CD4-positive, alpha-beta T cell treated with Interleukin-6 for 4 hours (primary cell): ENCODE measurements around the gene VCX3A.
"Not testable (repeated sequence)": the region's sequence is repeated elsewhere in the genome, so short reads cannot be mapped to it uniquely, and the experiment has no call there.

ENCODE experiments used
- DNase-seq: peaks from one replicate; pipeline ENCODE4 v3.0.0-alpha.2; 2020; ENCODE audit warnings: mixed read lengths

VCX3A gene

DNA sequence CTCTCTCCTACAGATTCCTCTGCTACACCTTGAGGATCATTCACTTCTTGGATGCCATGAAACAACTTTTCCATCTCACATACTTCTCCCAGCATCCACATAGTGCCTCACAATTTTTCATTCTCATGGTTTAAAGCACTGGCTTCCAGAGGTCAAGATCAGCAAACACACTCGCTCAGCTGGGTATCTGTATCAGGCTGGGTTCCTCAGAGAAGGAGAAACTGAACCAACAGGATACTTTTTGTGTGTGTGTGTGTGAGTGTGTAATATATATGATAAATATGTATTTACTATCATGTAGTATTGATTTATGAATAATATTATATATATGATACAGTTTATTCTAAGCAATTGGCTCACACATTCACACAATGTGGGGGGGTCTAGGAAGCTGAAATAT, at the start of gene VCX3A:
Gene VCX3A, minus strand, starts transcription at position 101 of the 400 bp plus-strand sequence. CDS start 621 bp downstream, outside the sequence.
- not testable (repeated sequence) for DNase-seq

DNA sequence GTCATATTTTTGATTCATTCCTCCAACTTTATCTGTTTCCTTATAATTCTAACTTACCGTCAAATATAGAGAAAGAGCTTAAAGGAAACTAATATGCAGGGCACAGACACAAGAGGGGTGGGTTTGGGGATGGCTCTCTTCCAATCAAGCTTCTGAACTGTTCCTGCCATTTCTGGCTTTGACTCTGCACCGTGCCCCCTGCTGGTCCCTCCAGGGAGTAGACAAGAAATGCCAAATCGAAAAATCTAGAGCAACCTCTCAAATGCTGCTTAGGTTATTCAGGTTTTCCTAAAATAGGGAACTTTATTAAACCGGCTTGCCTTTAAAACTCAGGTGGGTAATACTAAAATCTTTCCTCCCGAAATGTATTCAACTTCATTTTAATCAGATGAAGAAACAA, 39.8 kb upstream of the VCX3A start:
- DNase-seq = no peak

DNA sequence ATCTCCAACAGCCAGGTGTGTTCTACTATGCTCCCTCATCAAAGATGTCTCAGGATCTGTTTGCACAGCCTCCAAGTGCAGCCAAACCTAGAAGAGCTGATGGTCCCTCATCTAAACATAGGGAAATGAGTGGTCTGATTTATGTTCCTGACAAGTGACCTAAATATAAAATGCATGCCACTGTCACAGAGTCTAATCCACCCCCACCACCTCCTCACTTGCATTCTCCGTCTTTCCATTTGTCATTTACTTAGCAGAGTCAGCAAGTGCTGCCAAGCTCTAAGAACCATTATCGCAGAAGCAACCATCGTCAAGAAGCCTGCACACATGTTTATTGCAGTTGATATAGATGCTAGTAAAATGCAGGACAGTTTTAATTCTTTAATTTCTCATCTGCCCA, 33.1 kb upstream of the VCX3A start:
- DNase-seq = no peak

DNA sequence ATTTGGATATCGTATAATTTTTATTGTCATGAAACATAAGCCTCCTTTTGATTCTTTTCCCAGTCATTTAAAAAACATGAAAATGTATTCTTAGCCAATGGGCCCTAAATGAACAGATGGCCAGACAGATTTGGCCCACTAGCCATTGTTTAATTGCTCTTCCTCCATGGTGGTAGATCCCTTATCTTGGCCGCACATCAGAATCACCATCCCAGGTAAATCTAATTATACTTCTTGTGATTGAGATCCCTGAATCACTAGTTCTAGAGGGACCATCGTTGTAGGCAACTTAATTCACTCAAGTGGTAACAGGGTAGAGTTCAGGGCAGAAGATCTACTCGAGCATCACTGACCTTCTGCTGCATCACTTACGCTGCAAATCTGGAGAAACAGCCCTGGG, 24.1 kb upstream of the VCX3A start:
- no peak for DNase-seq

DNA sequence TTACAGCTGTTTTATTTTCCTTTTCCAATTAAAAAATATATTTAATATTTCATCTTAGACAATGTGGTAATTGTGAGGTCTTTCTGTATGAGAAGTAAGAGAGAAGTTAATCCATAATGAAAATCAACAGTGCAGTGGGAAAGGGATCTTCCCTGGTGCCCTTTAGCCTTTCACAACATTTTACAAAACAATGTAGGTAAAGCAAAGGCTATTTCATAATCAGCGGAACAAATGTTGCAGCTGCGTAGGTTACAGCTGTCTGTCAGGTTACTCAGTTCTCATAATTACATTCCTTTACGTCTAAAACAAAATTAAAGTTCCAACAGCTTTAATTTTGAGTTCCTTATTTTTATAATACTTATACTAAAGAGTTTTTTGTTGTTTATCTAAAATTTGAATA, 22.8 kb upstream of the VCX3A start:
- DNase-seq = no peak

DNA sequence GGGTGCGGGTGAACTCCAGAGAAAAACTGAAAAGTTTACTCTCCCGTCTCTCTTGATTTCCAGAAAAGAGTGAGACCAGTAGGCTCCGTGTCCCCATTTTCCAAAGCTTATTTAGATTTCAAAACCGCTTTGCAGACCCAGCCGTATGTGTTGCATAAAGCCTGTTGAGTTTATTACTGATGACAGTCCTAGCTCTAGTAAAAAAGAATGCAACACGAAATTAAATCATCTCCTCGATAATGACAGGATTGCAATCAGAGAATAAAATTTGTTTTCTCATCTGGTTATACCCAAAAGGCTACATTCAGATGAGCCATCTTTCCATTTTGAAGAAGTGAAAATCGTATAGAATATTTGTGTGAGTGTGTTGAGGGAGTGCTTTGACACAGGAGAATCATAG, 16.1 kb upstream of the VCX3A start:
- no peak for DNase-seq

DNA sequence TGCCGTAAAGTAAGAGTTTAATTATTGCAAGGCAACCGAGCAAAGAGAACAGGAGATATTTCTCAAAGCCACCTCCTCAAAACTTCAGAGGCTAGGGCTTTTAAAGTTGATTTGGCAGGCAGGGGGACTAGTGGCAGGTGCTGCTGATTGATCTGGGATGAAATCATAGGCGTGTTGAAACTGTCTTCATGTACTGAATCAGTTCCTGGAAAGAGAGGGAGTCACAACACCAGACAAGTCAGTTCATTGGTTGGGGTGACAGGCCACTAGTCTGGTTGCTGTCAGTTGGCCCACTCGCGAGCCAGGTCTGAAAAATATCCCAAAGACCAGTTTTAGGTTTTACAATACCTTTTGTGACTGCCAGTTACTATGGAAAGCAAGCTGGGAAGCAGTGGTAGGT, 10.8 kb upstream of the VCX3A start:
- no peak for DNase-seq

DNA sequence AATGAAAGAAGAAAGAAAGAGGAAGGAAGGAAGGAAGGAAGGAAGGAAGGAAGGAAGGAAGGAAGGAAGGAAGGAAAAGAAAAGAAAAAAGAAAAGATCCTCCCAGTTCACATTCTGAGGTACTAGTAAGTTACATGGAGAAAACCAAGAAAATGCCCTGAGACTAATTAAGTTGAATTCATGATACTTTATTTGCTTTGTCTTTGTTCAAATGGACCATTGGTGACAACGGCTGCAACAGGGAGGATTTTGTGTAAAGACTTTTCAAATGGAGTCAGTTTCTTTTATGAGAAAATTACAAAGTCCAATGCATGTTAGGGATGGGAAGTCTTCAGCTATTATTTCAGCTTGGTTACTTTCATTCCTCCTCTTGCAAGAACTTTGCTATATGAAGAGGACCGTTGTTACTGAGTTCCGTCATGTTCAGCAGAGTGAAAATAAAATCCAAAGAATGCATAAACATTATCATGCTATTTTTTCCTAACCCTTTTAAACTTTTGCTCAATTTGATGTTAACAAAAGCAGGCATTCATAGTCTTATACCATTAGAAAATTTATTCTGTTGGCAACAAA, 8.3 kb downstream of the VCX3A start:
- DNase-seq = no peak

DNA sequence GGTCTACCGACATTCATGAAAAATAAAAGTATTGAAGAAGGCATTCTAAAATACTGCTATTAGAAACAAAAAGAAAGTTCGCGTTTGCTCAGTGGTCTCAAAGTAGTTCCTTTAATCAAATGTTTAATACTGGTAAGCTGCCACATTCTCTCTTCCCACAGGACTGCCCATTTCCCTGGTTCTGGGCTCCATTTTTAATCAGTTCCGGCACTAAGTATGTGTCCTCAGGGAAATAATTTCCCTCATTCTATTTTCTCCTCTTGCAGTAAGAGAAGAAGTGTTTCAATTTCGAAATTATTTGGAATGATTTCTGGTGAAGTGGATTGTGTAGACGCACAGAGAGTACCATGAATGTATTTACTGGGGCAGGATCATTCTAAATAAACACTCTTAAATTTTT, 17.5 kb downstream of the VCX3A start:
- DNase-seq = no peak

DNA sequence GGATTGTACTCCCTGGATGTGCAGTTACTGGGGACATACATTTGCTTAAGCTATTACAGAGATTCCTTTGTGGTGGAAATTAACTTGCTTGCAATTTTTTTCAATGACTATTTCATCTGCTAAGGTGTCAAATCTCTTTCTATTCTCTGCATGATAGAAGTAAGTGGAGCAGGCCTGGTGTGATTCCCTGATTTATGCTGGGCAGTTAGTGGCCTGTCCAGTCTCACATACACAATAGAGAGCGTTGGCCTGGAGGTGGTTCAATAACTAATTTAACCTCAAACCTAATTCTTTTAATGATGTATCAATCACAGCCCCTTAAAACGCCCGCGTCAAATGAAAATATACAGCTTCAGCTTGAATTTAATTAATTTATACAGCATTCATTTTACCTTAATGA, 28.5 kb downstream of the VCX3A start:
- DNase-seq = no peak

DNA sequence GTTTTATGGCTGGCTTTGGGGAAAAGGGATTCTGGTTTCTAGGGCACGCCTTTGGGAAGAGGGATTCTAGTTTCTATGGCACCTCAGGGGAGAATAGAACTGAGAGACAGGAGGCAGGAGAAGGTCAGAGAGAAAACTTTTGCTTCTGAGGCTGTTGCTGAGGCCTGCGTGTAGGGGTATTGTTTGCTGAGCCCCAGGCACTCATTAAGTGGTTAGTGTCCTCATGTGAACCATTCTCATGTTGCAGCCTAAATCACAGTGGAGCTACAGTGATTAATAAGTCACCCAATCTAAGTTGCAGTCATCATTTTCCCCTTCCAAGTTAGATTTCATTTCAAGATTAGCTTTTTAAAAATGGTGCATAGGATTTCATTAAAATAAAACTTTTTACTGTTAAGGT, 29.0 kb downstream of the VCX3A start:
- DNase-seq = no peak

DNA sequence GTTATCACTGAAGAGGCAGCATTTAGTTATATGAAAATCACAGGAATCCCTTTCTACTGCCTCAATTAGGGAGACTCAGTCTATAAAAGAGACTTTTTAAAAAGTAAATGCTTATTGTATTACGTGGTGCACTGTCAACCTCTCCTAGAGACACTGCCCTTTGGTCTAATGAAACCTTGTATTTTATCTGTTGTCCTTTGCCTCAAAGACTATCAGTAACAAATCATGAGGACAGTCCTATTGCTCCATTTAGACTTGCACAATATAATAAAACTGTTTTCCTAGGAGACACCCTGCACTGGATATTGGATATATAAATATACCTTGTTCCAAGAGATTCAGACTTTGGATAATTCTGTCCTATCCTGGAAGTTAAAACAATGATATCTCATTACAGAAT, 34.2 kb downstream of the VCX3A start:
- no peak for DNase-seq

DNA sequence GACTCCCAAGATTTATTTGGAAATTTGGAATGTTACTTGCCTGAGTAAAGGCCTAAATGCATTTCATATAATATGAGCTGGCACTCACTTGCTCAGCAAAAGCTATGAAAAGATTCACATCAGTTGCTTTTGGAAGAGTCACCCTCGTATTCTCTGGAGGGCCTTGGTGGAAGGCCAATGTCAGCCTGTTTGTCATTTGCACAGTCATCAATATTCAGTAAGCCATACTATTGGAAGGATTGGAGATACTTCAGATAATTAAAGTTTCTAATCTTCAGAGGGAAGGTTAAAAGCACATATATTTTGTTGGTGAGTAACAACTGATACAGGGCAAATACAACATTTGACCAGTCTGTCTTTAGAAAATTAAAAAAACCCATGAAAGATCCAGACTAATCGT, 36.6 kb downstream of the VCX3A start:
- no peak for DNase-seq
